HCEC 1CT (cell line): ENCODE measurements around the gene EIF4B.

Source experiments
- DNase-seq: peaks from one replicate; pipeline ENCODE4 v3.0.0-alpha.2; 2017

Gene EIF4B

GRCh38 chr12:53071591-53072551 lies 65.6 kb downstream of the EIF4B start:
- no peak for DNase-seq

GRCh38 chr12:53073881-53074280 lies 67.6 kb downstream of the EIF4B start:
- no peak for DNase-seq

- no peak for DNase-seq
These were observed 68.2 kb downstream of the EIF4B start for GRCh38 chr12:53074283-53074998.

GRCh38 chr12:53074999-53075370 lies 68.7 kb downstream of the EIF4B start:
- DNase-seq: no peak

DNA sequence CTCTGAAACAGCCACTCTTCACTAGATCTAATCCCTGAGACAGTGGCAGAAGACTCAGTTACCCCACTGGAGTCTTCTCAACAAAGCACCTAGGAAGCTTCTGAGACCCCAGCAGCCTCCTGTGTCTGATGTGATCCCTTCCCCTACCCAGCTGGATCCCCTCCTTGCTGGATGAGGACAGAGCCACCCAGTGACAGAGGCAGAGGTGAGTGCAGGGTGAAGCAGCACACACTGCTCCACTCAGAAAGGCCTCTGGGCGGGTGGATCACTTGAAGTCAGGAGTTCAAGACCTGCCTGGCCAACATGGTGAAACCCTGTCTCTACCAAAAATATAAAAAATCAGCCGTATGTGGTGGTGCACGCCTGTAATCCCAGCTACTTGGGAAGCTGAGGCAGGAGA lies 70.2 kb downstream of the EIF4B start:
- DNase-seq: no peak

DNA sequence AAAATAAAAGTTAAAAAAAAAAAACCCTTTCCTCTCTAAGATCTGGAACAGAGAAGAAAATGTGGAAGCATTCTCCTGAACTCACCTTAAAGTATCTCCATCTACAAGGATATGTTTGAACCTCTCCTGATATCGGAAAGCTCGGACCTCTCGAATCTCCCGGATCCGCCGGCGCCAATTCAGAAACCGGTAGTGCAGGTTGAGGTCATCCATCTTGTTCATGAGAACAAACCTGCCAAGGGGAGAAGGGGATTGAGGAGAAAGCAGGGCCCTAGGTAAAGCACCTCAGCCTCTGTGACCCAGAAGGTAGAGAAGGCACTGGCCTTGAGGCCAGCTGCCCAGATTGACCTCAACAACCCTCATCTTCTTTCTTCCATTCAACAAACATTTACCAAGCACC lies 70.8 kb downstream of the EIF4B start:
- no peak for DNase-seq

- DNase-seq: peak; percentile 48
These were observed 72.4 kb downstream of the EIF4B start for GRCh38 chr12:53078425-53079225.

DNA sequence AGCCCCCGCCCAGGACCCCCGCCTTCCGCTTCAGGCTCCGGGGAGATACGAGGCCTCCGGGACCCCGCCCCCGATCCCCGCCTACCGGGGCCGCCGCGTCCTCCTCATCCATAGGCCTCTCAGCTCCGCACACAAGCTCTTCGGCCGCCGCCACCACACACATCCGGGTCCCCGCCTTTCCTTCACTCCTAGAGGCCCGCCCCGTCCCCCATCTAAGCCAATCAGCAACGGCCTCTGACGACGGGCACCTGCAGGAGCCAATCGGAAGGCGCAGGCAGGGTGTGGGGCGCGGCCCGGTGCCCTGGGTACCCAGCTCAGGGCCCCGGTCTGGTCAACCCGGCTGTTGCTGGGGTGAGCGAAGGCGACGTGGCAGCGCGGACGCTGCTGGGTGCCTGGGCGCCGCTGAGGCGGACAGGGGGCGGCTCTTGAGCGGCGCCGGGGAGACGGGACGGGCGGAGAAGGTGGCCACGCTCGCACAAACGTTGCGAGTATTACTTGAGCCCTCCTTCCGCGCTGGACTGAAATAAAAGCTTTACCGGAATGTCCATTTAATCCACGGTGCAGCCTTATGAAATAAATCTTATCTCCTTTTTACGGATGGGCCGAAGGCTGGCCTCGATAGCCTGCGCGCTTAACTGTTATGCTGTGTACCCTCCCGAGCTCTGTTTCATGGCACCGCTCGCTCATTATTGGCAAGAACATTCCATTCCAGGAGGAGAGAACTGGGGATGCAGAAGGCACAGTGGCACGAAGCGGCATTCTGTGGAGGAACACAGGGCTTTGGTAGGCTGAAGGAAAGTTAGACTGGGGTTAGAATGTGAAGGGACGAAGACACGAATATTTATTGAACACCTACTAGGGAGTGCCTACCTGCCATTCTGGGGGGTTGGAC lies 73.2 kb downstream of the EIF4B start, which contains the start of gene SPRYD3:
TSS of gene SPRYD3 (minus strand) at position 165 of the 892 bp plus-strand sequence. CDS start at position 108, 57 bp downstream.
- DNase-seq: peak; percentile 96

DNA sequence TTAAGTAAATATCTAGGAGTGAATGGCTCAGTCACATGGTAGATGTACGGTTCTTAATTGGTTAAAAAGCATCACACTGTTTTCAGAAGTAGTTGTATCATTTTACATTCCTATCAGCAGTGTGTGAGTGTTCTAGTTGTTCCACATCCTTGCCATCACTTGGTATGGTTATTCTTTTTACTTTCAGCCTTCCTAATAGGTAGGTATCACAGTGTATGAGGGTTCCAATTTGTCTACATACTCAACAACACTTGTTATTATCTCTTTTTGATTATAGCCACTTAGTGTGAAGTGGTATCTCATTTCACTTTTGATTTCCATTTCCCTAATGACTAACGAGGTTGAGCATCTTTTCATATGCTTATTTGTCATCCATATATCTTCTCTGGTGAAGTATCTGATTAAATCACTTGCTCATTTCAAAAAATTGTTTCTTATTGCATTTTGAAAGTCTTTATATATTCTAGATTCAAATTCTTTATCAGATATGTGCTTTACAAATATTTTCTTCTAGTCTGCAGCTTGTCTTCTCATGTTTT lies 76.5 kb downstream of the EIF4B start:
- no peak for DNase-seq

DNA sequence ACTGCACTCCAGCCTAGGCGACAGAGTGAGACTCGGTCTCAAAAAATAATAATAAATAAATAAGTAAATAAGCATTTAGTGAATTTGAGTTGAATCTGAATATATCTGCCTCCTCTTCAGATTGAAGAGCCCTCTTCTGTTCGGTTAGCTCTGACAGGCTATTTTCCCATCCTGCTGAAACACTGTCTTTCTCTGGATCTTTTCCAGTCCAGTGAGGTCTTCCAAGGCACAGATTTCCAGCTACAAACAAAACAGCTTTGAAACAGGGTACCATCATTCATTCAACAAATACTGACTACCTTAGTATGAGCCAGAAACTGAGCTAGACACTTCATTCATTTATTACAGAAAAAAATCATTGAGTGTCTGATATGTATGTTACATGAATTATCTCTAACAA lies 80.1 kb downstream of the EIF4B start:
- no peak for DNase-seq

- DNase-seq: no peak
These were observed 83.8 kb downstream of the EIF4B start for GRCh38 chr12:53090105-53090504.

GRCh38 chr12:53090554-53090953 lies 84.3 kb downstream of the EIF4B start:
- DNase-seq: no peak

GRCh38 chr12:53091756-53092155 lies 85.5 kb downstream of the EIF4B start:
- no peak for DNase-seq
